ENCODE measurements around the gene ANKRD7.
A peak's percentile ranks its signal among the peaks of the same experiment; 100 is the strongest.

Gene ANKRD7, protein sequence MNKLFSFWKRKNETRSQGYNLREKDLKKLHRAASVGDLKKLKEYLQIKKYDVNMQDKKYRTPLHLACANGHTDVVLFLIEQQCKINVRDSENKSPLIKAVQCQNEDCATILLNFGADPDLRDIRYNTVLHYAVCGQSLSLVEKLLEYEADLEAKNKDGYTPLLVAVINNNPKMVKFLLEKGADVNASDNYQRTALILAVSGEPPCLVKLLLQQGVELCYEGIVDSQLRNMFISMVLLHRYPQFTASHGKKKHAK

GRCh38 chr7:118224521-118224920 lies at the start of gene ANKRD7:
ANKRD7 (plus strand) TSS chr7:118224704; CDS start chr7:118224831, 127 bp downstream.
- no peaks in the 10 kb centered on the region for H3K9me3 Mint-ChIP-seq
- no peak within 1 kb of the TSS for H3K27ac Mint-ChIP-seq
- H3K27me3 Mint-ChIP-seq = peaks cover 1% of the 10 kb centered on the region
- no peak within 1 kb of the TSS for H3K4me3 Mint-ChIP-seq
- no peaks in the 10 kb centered on the region for H3K4me1 Mint-ChIP-seq
- H3K36me3 Mint-ChIP-seq = no peaks in the 10 kb centered on the region

DNA sequence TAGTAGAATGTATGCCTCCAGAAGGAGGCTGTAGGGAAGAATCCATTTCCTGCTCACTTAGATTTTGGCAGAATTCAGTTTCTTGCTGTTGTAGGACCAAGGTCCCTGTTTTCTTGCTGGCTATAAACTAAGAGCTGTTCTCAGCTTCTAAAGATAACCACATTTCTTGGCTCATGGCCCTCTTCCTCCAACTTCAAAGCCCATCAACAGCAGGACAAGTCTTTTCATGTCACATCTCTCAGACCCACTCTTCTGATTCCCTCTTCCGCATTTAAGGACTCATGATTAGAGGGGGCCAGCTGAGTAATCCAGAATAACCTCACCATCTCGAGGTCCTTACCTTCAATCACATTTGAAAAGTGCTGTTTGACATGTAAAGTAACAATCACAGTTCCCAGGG lies 48.8 kb upstream of the ANKRD7 start:
- H3K4me1 Mint-ChIP-seq = no peaks in the 10 kb centered on the region
- H3K4me3 Mint-ChIP-seq = no peak overlapping the region
- H3K27me3 Mint-ChIP-seq = peaks cover 11% of the 10 kb centered on the region
- H3K9me3 Mint-ChIP-seq = no peaks in the 10 kb centered on the region
- H3K27ac Mint-ChIP-seq = no peak overlapping the region
- H3K36me3 Mint-ChIP-seq = peaks cover 6% of the 10 kb centered on the region

DNA sequence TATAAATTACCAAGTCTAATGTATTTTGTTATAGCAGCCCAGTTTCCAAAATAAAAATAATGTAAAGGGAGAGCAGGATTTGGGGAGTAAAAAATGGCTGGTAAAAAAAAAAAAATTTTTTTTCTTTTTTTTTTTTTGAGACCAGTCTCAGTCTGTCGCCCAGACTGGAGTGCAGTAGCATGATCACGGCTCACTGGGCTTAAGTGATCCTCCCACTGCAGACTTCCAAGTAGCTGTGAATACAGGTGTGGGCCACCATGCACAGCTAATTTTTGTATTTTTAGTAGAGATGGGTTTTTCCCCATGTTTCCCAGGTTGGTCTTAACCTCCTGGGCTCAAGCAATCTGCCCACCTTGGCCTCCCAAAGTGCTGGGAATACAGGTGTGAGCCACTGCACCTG lies 45.3 kb upstream of the ANKRD7 start:
- H3K36me3 Mint-ChIP-seq = peaks cover 7% of the 10 kb centered on the region
- H3K4me1 Mint-ChIP-seq = peaks cover 11% of the 10 kb centered on the region
- no peak overlapping the region for H3K27ac Mint-ChIP-seq
- H3K9me3 Mint-ChIP-seq = no peaks in the 10 kb centered on the region
- H3K4me3 Mint-ChIP-seq = no peak overlapping the region
- peaks cover 2% of the 10 kb centered on the region for H3K27me3 Mint-ChIP-seq

- Mint-ChIP-seq H3K27me3 (no peaks in the 10 kb centered on the region), H3K9me3 (no peaks in the 10 kb centered on the region), H3K4me1 (peaks cover 45% of the 10 kb centered on the region), H3K4me3 (peak overlapping the region; percentile 98), H3K36me3 (peaks cover 14% of the 10 kb centered on the region), H3K27ac (peak overlapping the region; percentile 99)
These were observed 41.7 kb upstream of the ANKRD7 start for GRCh38 chr7:118182593-118183427.

DNA sequence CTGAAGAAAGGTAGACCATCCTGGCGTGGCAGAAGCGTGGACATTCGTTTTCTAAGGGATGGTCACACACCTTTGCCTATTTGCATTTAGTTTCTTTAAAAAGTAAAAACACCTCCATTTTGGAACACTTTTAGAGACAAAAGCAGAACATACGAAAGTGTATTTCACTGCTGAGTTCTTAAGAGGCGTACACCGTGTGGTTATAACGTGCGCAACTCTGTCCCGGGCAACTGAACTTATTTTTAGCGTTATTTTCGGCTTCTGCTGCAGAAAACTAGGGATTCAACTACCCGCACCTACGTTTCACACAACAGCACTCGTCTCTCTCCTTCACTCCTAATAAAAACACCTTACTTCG lies 41.1 kb upstream of the ANKRD7 start:
- Mint-ChIP-seq H3K36me3 (peaks cover 14% of the 10 kb centered on the region), H3K27ac (peak overlapping the region; percentile 99), H3K4me3 (peak overlapping the region; percentile 98), H3K4me1 (peaks cover 50% of the 10 kb centered on the region), H3K27me3 (no peaks in the 10 kb centered on the region), H3K9me3 (no peaks in the 10 kb centered on the region)

DNA sequence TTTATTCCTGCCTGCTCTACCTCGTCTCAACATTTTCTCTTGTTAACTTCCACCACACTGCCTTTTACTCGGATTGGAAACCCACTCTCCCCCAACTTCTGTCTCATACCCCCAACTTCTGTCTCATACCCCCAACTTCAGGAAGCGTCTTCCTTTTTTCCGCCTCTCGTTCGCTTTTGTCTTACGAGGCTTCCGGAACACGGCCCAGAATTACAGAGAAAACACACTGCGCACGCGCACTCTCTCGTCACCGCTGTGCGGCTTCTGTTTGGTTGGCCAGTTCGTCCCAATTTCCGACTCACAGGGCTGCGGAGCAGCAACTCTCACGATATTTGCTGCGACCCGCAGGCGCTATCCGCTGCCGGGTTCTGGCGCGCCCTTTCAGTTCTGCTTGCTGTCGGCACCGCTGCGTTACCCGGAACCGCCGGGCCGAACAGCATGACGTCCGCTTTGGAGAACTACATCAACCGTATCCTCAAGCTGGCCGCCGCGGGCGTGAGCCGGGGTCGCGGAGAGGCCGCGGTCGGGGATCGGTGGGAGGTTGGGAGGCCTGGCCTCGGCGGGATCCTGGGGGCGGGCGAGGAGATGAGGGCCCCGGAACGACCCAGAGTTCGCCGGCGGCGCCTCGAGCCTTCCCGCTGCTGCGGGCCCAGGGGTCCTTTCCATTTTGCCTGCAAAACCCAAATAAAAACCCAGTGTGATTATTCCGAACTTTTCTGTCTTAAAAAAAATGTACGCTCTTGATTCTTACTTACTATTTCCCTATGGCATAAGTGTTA lies 40.5 kb upstream of the ANKRD7 start, which contains the start of gene LSM8:
Gene LSM8, plus strand, starts transcription at position 379 of the 779 bp plus-strand sequence. Its CDS starts 60 bp downstream, at position 439.
- Mint-ChIP-seq H3K9me3 (no peaks in the 10 kb centered on the region), H3K36me3 (peaks cover 14% of the 10 kb centered on the region), H3K4me1 (peaks cover 50% of the 10 kb centered on the region), H3K4me3 (peak within 1 kb of the TSS; percentile 98), H3K27ac (peak within 1 kb of the TSS; percentile 99), H3K27me3 (no peaks in the 10 kb centered on the region)

- H3K4me3 Mint-ChIP-seq = peak overlapping the region; percentile 98
- H3K36me3 Mint-ChIP-seq = peaks cover 14% of the 10 kb centered on the region
- peaks cover 50% of the 10 kb centered on the region for H3K4me1 Mint-ChIP-seq
- H3K27me3 Mint-ChIP-seq = no peaks in the 10 kb centered on the region
- no peaks in the 10 kb centered on the region for H3K9me3 Mint-ChIP-seq
- peak overlapping the region; percentile 99 for H3K27ac Mint-ChIP-seq
These were observed 40.0 kb upstream of the ANKRD7 start for GRCh38 chr7:118184565-118184940.

DNA sequence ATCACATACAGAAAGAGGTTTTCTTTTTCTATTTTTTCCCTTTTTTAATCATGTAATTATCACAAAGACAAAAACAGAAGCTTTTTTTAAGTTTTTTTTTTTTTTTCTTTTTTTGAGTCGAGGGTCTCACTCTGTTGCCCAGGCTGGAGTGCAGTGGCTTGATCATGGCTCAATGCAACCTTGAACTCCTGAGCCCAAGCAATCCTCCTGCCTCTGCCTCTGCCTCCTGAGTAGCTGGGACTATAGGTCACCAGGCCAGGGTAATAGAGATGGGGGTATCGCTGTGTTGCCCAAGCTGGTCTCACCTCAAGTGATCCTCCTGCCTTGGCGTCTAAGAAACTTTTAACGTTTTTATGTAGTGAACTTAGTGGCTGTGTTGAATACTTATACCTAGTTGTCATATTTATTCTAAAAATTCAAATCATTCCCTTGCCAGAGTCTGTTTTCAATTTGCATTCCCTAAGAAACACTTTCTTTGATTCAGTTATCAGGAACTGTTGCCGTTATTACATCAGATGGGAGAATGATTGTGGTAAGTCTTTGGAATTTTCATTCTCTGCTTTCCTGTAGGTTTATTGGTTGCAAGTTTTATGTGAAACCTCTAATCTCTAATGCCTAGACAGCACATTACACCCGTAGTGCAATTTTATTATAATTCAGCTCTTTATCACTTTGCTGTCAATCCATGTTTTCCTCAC lies 39.2 kb upstream of the ANKRD7 start:
- Mint-ChIP-seq H3K9me3 (no peaks in the 10 kb centered on the region), H3K4me3 (peak overlapping the region; percentile 98), H3K4me1 (peaks cover 50% of the 10 kb centered on the region), H3K27ac (peak overlapping the region; percentile 35), H3K27me3 (no peaks in the 10 kb centered on the region), H3K36me3 (peaks cover 14% of the 10 kb centered on the region)

GRCh38 chr7:118186501-118186900 lies 38.0 kb upstream of the ANKRD7 start:
- H3K4me3 Mint-ChIP-seq = peak overlapping the region; percentile 98
- peaks cover 50% of the 10 kb centered on the region for H3K4me1 Mint-ChIP-seq
- peaks cover 13% of the 10 kb centered on the region for H3K36me3 Mint-ChIP-seq
- peak overlapping the region; percentile 15 for H3K27ac Mint-ChIP-seq
- H3K9me3 Mint-ChIP-seq = no peaks in the 10 kb centered on the region
- no peaks in the 10 kb centered on the region for H3K27me3 Mint-ChIP-seq

GRCh38 chr7:118194571-118194970 lies 29.9 kb upstream of the ANKRD7 start:
- Mint-ChIP-seq H3K27ac (no peak overlapping the region), H3K4me3 (no peak overlapping the region), H3K9me3 (no peaks in the 10 kb centered on the region), H3K36me3 (peaks cover 3% of the 10 kb centered on the region), H3K27me3 (no peaks in the 10 kb centered on the region), H3K4me1 (peaks cover 4% of the 10 kb centered on the region)

GRCh38 chr7:118195837-118196474 lies 28.5 kb upstream of the ANKRD7 start:
- Mint-ChIP-seq H3K27me3 (no peaks in the 10 kb centered on the region), H3K4me1 (peaks cover 4% of the 10 kb centered on the region), H3K4me3 (no peak overlapping the region), H3K27ac (peak overlapping the region; percentile 5), H3K9me3 (no peaks in the 10 kb centered on the region), H3K36me3 (peaks cover 3% of the 10 kb centered on the region)

DNA sequence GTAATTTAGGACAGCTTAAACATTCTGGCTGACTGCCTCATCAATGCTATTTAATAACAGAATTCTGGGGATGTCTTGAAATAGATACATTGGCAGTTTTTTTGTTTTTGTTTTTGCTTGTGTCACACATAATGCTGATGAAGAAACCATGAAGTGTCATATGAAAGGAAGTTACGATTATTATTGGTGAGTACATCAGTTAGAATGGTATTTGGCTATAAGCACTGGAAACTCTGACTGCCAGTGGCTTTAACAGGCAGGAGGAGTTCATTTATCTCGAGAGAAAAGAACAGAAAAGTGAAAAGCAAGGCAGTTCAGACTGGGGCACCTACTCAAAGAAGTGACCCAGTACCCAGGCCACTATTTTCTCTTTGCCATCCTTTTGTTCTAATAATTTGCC lies 22.4 kb upstream of the ANKRD7 start:
- no peaks in the 10 kb centered on the region for H3K27me3 Mint-ChIP-seq
- H3K36me3 Mint-ChIP-seq = no peaks in the 10 kb centered on the region
- H3K27ac Mint-ChIP-seq = no peak overlapping the region
- no peak overlapping the region for H3K4me3 Mint-ChIP-seq
- no peaks in the 10 kb centered on the region for H3K9me3 Mint-ChIP-seq
- H3K4me1 Mint-ChIP-seq = peaks cover 8% of the 10 kb centered on the region

DNA sequence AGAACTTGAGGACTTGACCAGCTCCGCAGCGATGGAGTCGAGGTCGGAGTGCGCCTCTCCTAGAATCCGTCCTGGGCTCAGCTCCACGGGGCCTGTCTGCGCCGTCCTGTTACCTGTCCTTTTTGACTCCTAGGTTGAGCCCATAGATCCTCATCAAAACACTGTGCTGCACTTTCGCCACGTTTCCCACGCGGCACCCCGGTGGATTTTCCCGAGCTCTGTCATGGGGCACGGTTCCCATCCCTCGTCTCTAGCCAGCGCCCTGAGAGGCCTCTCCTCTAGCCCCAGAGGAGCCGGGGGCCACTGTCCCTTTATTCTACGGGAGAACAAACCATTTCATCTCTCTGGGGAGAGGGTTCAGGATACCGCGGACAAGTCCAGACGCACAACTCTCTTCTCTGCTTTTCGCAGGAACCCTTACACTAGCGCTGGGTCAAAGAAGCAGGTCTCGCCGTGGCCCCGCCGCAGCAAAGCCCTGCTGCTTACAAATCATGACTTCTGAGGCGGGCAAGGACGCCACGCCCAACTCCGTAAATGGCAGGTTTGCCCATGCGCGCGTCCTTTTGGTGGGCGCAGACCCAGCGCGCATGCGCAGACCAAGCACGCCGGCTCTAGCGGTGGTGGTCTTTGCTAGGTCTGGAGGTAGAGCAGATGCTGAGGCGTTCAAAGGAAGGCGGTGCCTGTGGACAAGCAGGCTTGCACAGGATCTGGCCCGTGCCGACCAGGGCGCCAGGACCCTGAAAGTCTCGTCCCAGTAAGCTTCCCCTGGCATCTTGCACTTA lies 10.3 kb upstream of the ANKRD7 start:
- no peaks in the 10 kb centered on the region for H3K9me3 Mint-ChIP-seq
- H3K4me1 Mint-ChIP-seq = peaks cover 18% of the 10 kb centered on the region
- peak overlapping the region; percentile 88 for H3K4me3 Mint-ChIP-seq
- peaks cover 20% of the 10 kb centered on the region for H3K27me3 Mint-ChIP-seq
- H3K27ac Mint-ChIP-seq = peak overlapping the region; percentile 87
- no peaks in the 10 kb centered on the region for H3K36me3 Mint-ChIP-seq

- Mint-ChIP-seq H3K27me3 (peaks cover 20% of the 10 kb centered on the region), H3K27ac (peak overlapping the region; percentile 56), H3K36me3 (no peaks in the 10 kb centered on the region), H3K4me3 (peak overlapping the region; percentile 88), H3K9me3 (no peaks in the 10 kb centered on the region), H3K4me1 (peaks cover 18% of the 10 kb centered on the region)
These were observed 9.7 kb upstream of the ANKRD7 start for GRCh38 chr7:118214833-118215182.

All from activated naive CD4-positive, alpha-beta T cell treated with anti-CD3 and anti-CD28 coated beads, Interleukin-2, amount 50 U/mL, for 24 hours (primary cell).